Measurements from ENCODE around the gene DPP4. TPM values are rescaled to one million over a fixed set of nuclear protein-coding genes. Genes with fewer than 3 reads are reported as not detected.

Gene DPP4
- total and polyA plus RNA-seq, 2 of the 4 experiments (the other 2 are of a cell fraction) = 13.2 to 19.0 TPM

DNA sequence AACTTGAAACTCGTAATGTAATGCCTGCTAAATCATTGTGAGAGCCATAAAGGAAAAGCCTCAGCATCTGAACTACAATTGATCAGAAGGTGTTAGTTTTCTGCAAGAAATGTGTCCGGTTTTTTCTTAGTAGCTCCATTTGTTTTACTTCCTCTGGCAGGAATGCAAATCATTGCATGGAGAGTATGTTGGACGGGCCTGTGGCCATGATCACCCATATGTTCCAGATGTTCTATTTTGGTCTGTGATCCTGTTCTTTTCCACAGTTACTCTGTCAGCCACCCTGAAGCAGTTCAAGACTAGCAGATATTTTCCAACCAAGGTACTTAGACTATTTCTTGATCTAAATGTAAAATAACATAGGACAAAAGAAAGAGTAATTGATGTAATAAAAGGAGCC, 126.6 kb downstream of the DPP4 start:
- no TSS peak for BruUV-seq (replicated peaks)
- Histone ChIP-seq H3K9ac (ENCODE audit: low read depth, low read length) (no peak overlapping the region), H3K9me1 (ENCODE audit: insufficient read depth, low read length) (no peaks in the 10 kb centered on the region), H3K9me3 (ENCODE audit: control insufficient read depth, insufficient read depth, low read length) (no peaks in the 10 kb centered on the region), H2BK15ac (ENCODE audit: low read depth, low read length) (no peak overlapping the region), H4K5ac (ENCODE audit: low read depth, low read length) (no peak overlapping the region), H4K20me1 (ENCODE audit: insufficient read depth, low read length) (no peaks in the 10 kb centered on the region), H2BK20ac (ENCODE audit: low read depth, low read length) (no peak overlapping the region), H2AK5ac (ENCODE audit: low read depth, low read length) (no peak overlapping the region), H3K4me1 (ENCODE audit: control insufficient read depth, insufficient read depth, low read length) (no peaks in the 10 kb centered on the region), H3K4me2 (ENCODE audit: low read depth, low read length) (no peak overlapping the region), H3K23ac (ENCODE audit: low read depth, low read length) (no peak overlapping the region), H2AFZ (replicated peaks; ENCODE audit: low read length, poor library complexity) (no peak overlapping the region), H3K18ac (ENCODE audit: low read depth, low read length) (no peak overlapping the region), H3K4me3 (ENCODE audit: insufficient read depth, low read depth, low read length) (no peak overlapping the region), H2BK120ac (ENCODE audit: low read depth, low read length) (no peak overlapping the region), H3K27ac (ENCODE audit: insufficient read depth, low read length) (no peak overlapping the region), H4K8ac (ENCODE audit: low read depth in 2 of 2, low read length in 2 of 2) (no peak overlapping the region), H3K4ac (ENCODE audit: low read depth, low read length) (no peak overlapping the region), H3K56ac (ENCODE audit: extremely low read depth, insufficient read depth, low read length) (no peak overlapping the region), H2AK9ac (replicated peaks; ENCODE audit: low read depth, low read length, poor library complexity) (no peak overlapping the region), H3K27me3 (ENCODE audit: control insufficient read depth, insufficient read depth, low read length) (peaks cover 4% of the 10 kb centered on the region; the same call in 1 of the 2 replicates), H2BK5ac (ENCODE audit: low read depth, low read length, poor library complexity, severe bottlenecking) (no peak overlapping the region), H3K14ac (replicated peaks; ENCODE audit: low read depth, low read length) (no peak overlapping the region), H3K36me3 (ENCODE audit: control insufficient read depth, insufficient read depth, low read length) (no peaks in the 10 kb centered on the region), H3K79me1 (ENCODE audit: low read depth in 1 of 2, low read length in 2 of 2) (no peaks in the 10 kb centered on the region), H4K91ac (ENCODE audit: insufficient read depth, low read depth, low read length) (no peak overlapping the region)
- no peak for ATAC-seq (ENCODE audit: low read depth)
- intact Hi-C loops (cut with micrococcal nuclease) (loop anchor here (2.0 to 5.0 kb wide), 3 partner anchors 355 to 697 kb away; no protein-coding TSS in a partner anchor), in situ Hi-C loops (cut with MboI; ENCODE audit: low sequenced_read_pairs) (loop anchor here (10.0 to 25.0 kb wide), 2 partner anchors 363 to 685 kb away; no protein-coding TSS in a partner anchor), dilution Hi-C loops (cut with HindIII; ENCODE audit: low sequenced_read_pairs, unreplicated experiment) (no loop called here)
- no CpG with 5 or more reads among the region's 3 CpGs for WGBS, 2 experiments (ENCODE audit: extremely low coverage in 2 of 2, insufficient read length in 1 of 2)
- DNase-seq = no peak
- ChIA-PET POLR2A (ENCODE audit: unreplicated experiment) (no interaction called here), CTCF (interaction anchor here (0.9 to 2.4 kb wide), 5 partner anchors 40 to 360 kb away, joined by 3 to 16 read pairs (median 4); no protein-coding TSS in a partner anchor)
- TF ChIP-seq MXI1 (IDR thresholded peaks at IDR 0.05; ENCODE audit: borderline replicate concordance, low read depth, low read length) (no peak), MAFK (IDR thresholded peaks at IDR 0.05; ENCODE audit: low read depth, low read length) (no peak), USF2 (IDR thresholded peaks at IDR 0.05; ENCODE audit: low read depth, low read length) (no peak), CHD1 (IDR thresholded peaks at IDR 0.05; ENCODE audit: low read depth, low read length) (no peak), RAD21 (IDR thresholded peaks at IDR 0.05; ENCODE audit: low read length) (no peak), BHLHE40 (IDR thresholded peaks at IDR 0.05; ENCODE audit: low read depth, low read length) (no peak), POLR2A (IDR thresholded peaks at IDR 0.05; ENCODE audit: low read depth, low read length) (no peak), SMC3 (IDR thresholded peaks at IDR 0.05; ENCODE audit: low read depth, low read length) (no peak), NFE2L2 (IDR thresholded peaks at IDR 0.05; ENCODE audit: low read depth, low read length) (no peak), MAZ (IDR thresholded peaks at IDR 0.05; ENCODE audit: borderline replicate concordance, low read depth, low read length) (no peak), CEBPB (IDR thresholded peaks at IDR 0.05; ENCODE audit: low read depth, low read length) (no peak), RCOR1 (IDR thresholded peaks at IDR 0.05; ENCODE audit: insufficient replicate concordance, low read length) (no peak), FOS (IDR thresholded peaks at IDR 0.05; ENCODE audit: low read depth, low read length) (no peak), RFX5 (IDR thresholded peaks at IDR 0.05; ENCODE audit: low read depth, low read length) (no peak)
- TF ChIP-seq, protein P1, sequence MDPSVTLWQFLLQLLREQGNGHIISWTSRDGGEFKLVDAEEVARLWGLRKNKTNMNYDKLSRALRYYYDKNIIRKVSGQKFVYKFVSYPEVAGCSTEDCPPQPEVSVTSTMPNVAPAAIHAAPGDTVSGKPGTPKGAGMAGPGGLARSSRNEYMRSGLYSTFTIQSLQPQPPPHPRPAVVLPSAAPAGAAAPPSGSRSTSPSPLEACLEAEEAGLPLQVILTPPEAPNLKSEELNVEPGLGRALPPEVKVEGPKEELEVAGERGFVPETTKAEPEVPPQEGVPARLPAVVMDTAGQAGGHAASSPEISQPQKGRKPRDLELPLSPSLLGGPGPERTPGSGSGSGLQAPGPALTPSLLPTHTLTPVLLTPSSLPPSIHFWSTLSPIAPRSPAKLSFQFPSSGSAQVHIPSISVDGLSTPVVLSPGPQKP (IDR thresholded peaks at IDR 0.05; ENCODE audit: borderline replicate concordance, low read depth, low read length) = no peak
- TF ChIP-seq, protein P2, sequence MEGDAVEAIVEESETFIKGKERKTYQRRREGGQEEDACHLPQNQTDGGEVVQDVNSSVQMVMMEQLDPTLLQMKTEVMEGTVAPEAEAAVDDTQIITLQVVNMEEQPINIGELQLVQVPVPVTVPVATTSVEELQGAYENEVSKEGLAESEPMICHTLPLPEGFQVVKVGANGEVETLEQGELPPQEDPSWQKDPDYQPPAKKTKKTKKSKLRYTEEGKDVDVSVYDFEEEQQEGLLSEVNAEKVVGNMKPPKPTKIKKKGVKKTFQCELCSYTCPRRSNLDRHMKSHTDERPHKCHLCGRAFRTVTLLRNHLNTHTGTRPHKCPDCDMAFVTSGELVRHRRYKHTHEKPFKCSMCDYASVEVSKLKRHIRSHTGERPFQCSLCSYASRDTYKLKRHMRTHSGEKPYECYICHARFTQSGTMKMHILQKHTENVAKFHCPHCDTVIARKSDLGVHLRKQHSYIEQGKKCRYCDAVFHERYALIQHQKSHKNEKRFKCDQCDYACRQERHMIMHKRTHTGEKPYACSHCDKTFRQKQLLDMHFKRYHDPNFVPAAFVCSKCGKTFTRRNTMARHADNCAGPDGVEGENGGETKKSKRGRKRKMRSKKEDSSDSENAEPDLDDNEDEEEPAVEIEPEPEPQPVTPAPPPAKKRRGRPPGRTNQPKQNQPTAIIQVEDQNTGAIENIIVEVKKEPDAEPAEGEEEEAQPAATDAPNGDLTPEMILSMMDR (conservative IDR thresholded peaks at IDR 0.05; ENCODE audit: low read depth, low read length) = no peak
